D721Med (cell line): ENCODE results near the gene C1QTNF1.

ENCODE experiments used
- DNase-seq: peaks from one replicate; pipeline ENCODE4 v3.0.0; 2011; ENCODE audit warnings: low spot score; ENCODE audit not compliant: insufficient read length
- FAIRE-seq: peaks from 2 replicates; lab custom pipeline; 2011; peaks lifted over from hg19 to GRCh38; lab: Jason Lieb, UNC
- CTCF ChIP-seq: IDR thresholded peaks from 2 replicates; pipeline ENCODE4 v1.5.1; 2012; ENCODE audit warnings: mild to moderate bottlenecking, control low read depth; ENCODE audit not compliant: insufficient read depth; ENCODE audit errors: missing control alignments

C1QTNF1 gene

GRCh38 chr17:79097226-79098055, 73.5 kb downstream of the C1QTNF1 start:
- TF ChIP-seq CTCF = no peak
- no peak for FAIRE-seq

GRCh38 chr17:79098282-79098867, 74.4 kb downstream of the C1QTNF1 start:
- FAIRE-seq (no peak), DNase-seq (no peak)
- no peak for TF ChIP-seq CTCF

More at GRCh38 chr17:79097226-79098055, 73.5 kb downstream of the C1QTNF1 start:
- DNase-seq = no peak
